Germinal center (tissue), 1 donor: Measurements from ENCODE around the gene DSG4.
"Not testable (repeated sequence)": the region's sequence is repeated elsewhere in the genome, so short reads cannot be mapped to it uniquely, and the experiment has no call there.

Experiments used
- DNase-seq: peaks from one replicate; pipeline ENCODE4 v3.0.0; 2012; ENCODE audit warnings: mixed read lengths, low spot score

The DSG4 gene

GRCh38 chr18:31376477-31376876, at the start of gene DSG4:
TSS of gene DSG4 (plus strand) at chr18:31376777. CDS start at chr18:31376912, 135 bp downstream.
- DNase-seq = no peak

- no peak for DNase-seq
Observed at GRCh38 chr18:31329787-31330438, 46.7 kb upstream of the DSG4 start.

- DNase-seq = no peak
Observed at GRCh38 chr18:31343454-31343853, 33.1 kb upstream of the DSG4 start.

GRCh38 chr18:31353336-31353735, 23.2 kb upstream of the DSG4 start:
- not testable (repeated sequence) for DNase-seq

GRCh38 chr18:31354990-31355389, 21.6 kb upstream of the DSG4 start:
- DNase-seq = no peak

- DNase-seq = no peak
Observed at GRCh38 chr18:31356025-31356424, 20.6 kb upstream of the DSG4 start.

- no peak for DNase-seq
Observed at GRCh38 chr18:31364190-31364589, 12.4 kb upstream of the DSG4 start.

GRCh38 chr18:31369478-31369877, 7.1 kb upstream of the DSG4 start:
- no peak for DNase-seq

GRCh38 chr18:31371989-31372388, 4.6 kb upstream of the DSG4 start:
- DNase-seq = no peak

- no peak for DNase-seq
Observed at GRCh38 chr18:31373641-31374040, 2.9 kb upstream of the DSG4 start.

GRCh38 chr18:31380912-31381311, 4.3 kb downstream of the DSG4 start:
- no peak for DNase-seq

GRCh38 chr18:31382107-31382506, 5.5 kb downstream of the DSG4 start:
- DNase-seq = no peak

GRCh38 chr18:31386741-31387140, 10.2 kb downstream of the DSG4 start:
- no peak for DNase-seq

- DNase-seq = no peak
Observed at GRCh38 chr18:31393286-31393685, 16.7 kb downstream of the DSG4 start.

- DNase-seq = no peak
Observed at GRCh38 chr18:31396796-31397612, 20.4 kb downstream of the DSG4 start.

- DNase-seq = no peak
Observed at GRCh38 chr18:31398191-31398590, 21.6 kb downstream of the DSG4 start.

GRCh38 chr18:31399306-31400032, 22.9 kb downstream of the DSG4 start:
- no peak for DNase-seq

- DNase-seq = no peak
Observed at GRCh38 chr18:31401156-31402025, 24.8 kb downstream of the DSG4 start.

GRCh38 chr18:31402026-31402373, 25.4 kb downstream of the DSG4 start:
- no peak for DNase-seq

- no peak for DNase-seq
Observed at GRCh38 chr18:31403409-31403808, 26.8 kb downstream of the DSG4 start.

- no peak for DNase-seq
Observed at GRCh38 chr18:31407649-31408048, 31.1 kb downstream of the DSG4 start.

- no peak for DNase-seq
Observed at GRCh38 chr18:31409276-31409675, 32.7 kb downstream of the DSG4 start.
